GM12865 (cell line): ENCODE results near the gene IL36RN.

Experiments used
- DNase-seq: peaks from one replicate; pipeline ENCODE4 v3.0.0; 2010; ENCODE audit warnings: low read depth
- H3K4me3 ChIP-seq: 2 replicates; pipeline ENCODE4 v1.5.1; 2011; ENCODE audit warnings: mild to moderate bottlenecking, low read depth, low read length, control low read depth
- CTCF ChIP-seq: IDR thresholded peaks from 2 replicates; pipeline ENCODE4 v1.5.1; 2011; ENCODE audit warnings: low read length, control low read depth, low read depth, inconsistent platforms; ENCODE audit not compliant: insufficient read depth; ENCODE audit errors: missing control alignments

IL36RN gene

GRCh38 chr2:113104054-113104611 lies 45.1 kb downstream of the IL36RN start:
- no peak for TF ChIP-seq CTCF
- DNase-seq: no peak
- H3K4me3 ChIP-seq: no peak overlapping the region

DNA sequence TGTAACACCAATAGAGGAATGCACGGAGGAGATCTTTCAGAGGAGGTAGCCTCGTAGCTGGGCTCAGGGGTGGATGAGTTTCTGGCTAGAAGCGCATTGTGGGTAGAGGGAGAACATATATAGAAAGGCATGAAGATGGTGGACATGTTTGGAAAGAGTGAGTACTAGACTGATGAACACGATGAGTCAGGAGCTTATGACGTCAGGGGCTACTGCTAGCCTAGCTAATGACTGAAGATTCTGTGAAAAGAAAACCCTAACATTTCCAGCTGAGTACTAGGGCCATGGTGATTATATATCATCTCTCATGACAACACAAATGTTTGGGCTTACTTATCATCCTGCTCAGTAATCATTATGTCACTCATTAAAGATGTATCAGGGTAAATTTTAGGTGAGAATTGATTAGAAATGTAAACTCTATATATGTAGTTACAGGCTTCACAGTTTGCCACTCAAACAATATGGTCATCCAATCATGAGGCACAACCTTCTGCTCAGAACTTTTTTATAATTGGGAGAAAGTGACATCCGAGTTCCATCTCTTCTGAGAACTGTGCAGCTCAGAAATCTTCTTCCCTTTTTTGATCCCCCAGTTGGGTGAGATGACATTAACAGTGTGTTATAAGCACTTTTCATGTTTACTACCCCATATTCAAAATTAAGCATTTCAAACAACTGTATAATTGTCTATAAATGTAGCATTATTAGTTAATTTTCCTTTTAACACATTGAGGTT lies 46.2 kb downstream of the IL36RN start:
- H3K4me3 ChIP-seq: no peak overlapping the region
- no peak for TF ChIP-seq CTCF
- DNase-seq: no peak

GRCh38 chr2:113111121-113111520 lies 52.1 kb downstream of the IL36RN start:
- no peak for DNase-seq
- no peak overlapping the region for H3K4me3 ChIP-seq
- no peak for TF ChIP-seq CTCF

DNA sequence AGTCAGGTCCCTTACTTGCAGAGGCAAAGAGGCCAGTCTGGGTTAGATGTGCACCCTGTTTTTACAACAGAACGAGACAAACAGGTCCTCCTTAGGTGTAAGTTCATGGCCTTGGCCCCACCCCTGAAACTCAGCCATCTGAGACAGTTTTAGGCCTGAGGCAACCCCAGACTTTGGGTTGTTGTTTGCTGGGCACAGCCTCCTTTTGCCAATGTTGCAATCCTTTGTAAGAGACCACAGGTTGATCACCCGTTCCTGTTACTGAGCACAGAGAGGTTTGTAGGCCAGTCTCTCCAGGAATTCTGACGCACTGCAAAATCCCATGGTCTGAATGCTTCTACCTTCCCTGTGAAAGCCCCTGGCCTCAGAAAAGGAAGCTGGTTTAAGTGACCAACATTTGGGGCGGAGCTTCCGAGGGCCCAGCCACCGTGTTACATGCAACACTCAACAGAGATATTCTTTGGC lies 52.9 kb downstream of the IL36RN start:
- DNase-seq: no peak
- no peak for TF ChIP-seq CTCF
- H3K4me3 ChIP-seq: no peak overlapping the region

- TF ChIP-seq CTCF: no peak
- H3K4me3 ChIP-seq: no peak overlapping the region
- DNase-seq: no peak
Observed at GRCh38 chr2:113112441-113112840, 53.4 kb downstream of the IL36RN start.

DNA sequence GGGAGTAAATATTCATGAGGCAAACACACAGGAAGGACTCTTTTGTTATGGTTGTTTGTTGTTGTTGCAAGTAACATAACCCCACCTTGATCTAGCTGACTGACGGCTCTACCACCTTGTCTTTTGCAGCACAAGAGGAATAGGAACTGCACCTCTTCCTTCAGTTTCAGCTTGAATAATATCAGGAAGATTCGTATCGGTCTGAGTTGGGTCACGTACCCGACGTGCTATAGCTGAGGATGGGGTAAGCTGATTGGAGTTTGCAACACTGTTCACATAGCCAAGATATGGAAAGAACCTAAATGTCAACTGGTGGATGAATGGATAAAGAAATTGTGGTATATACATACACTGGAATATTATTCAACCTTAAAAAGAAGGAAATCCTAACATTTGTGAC lies 53.9 kb downstream of the IL36RN start:
- H3K4me3 ChIP-seq: no peak overlapping the region

More for the DNA sequence above, 53.9 kb downstream of the IL36RN start:
- DNase-seq: no peak
- TF ChIP-seq CTCF: no peak
